Measurements from ENCODE around the gene SLC1A2.
"Not testable (repeated sequence)": the region's sequence is repeated elsewhere in the genome, so short reads cannot be mapped to it uniquely, and the experiment has no call there.

SLC1A2 gene

GRCh38 chr11:35231076-35231860, 188.1 kb downstream of the SLC1A2 start:
- in situ Hi-C loops (cut with MboI; ENCODE audit: low sequenced_read_pairs) = no loop called here

GRCh38 chr11:35230388-35230787, 189.0 kb downstream of the SLC1A2 start:
- in situ Hi-C loops (cut with MboI; ENCODE audit: low sequenced_read_pairs) = no loop called here

DNA sequence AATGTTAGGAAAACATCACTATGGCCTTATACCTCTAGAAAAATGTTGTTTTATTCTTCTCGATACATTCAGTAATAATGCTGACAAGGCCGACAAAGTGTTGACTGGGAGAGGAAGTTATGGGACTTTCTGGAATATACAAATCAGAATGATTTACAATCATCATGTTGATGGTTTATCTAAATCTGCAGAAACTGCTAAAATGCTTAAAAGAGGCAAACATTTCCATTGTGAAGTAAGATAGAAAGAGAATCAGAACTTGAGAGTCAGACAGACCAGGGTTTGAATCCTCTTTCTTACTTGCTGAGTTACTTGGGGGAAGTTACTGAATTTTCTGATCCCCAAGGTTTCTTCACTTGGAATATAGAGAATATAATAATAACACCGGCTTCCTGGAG, 191.0 kb downstream of the SLC1A2 start:
- in situ Hi-C loops (cut with MboI; ENCODE audit: low sequenced_read_pairs) = no loop called here

GRCh38 chr11:35227576-35228327, 191.6 kb downstream of the SLC1A2 start:
- in situ Hi-C loops (cut with MboI; ENCODE audit: low sequenced_read_pairs) = no loop called here

GRCh38 chr11:35226756-35227155, 192.6 kb downstream of the SLC1A2 start:
- in situ Hi-C loops (cut with MboI; ENCODE audit: low sequenced_read_pairs) = not testable (repeated sequence)

DNA sequence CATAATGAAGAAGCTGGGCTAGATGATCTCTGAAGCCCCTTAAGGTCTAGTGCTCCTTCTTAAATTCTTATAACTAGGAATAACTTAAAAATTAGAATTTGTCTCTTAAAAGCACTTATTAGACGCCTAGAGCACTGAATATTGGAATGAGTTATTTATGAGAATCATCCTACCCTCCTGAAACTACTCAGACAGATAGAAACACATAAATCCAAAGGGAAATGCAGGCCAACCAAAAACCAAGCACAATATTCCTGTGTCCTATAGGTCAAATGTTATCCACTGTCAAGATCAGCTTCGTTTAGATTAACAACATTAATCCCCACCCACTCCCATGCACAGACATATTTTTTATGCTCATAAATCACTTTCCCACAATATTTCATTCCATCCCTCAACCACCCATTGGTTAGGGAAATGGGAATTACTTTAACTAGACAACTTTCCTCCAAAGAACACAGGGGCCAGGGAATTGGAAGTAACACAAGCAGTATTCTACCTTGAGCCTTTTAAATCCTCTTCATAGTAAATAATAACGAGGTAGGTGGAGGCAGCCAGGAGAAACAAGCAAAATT, 193.3 kb downstream of the SLC1A2 start:
- in situ Hi-C loops (cut with MboI; ENCODE audit: low sequenced_read_pairs) = no loop called here

DNA sequence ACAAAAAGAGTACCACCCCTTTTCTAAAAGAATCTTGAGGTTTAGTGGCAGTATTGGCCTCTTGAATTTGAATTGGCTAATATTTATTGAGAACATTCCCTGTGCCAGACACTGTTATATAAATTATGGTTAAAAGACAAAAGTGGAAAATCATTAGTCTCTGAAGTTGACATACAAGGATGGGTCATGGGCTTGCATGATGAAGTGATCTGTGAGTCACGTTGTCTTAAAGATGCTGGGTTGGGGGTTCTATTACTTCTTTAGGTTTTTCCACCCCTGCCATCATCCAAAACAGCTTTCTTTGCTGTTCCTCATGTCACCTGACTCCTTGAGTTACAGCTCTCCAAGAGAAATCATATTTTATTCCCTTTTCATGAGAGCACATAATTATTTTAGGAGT, 195.4 kb downstream of the SLC1A2 start:
- in situ Hi-C loops (cut with MboI; ENCODE audit: low sequenced_read_pairs) = no loop called here

DNA sequence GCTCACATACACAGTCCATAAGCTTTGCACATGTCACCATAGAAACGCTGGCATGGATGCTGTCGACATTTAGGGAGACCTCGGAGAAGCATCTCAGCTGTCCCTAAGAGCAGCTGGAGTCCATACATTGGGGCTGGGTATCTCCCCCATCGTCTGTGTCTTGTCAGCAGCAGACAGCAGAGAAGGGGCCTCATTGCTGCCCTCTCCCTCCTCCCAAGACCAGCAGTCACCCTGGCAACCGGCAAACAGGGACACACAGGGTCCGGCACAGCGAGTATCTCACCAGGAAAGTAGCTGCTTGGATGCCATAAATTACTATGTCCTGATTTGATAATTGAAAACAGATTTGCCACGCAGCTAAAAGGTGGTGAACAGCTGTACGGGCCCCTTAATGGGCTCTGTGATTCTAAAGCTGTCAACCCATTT, 196.0 kb downstream of the SLC1A2 start:
- in situ Hi-C loops (cut with MboI; ENCODE audit: low sequenced_read_pairs) = no loop called here

- in situ Hi-C loops (cut with MboI; ENCODE audit: low sequenced_read_pairs) = no loop called here
Observed at GRCh38 chr11:35218956-35219355, 200.4 kb downstream of the SLC1A2 start.

DNA sequence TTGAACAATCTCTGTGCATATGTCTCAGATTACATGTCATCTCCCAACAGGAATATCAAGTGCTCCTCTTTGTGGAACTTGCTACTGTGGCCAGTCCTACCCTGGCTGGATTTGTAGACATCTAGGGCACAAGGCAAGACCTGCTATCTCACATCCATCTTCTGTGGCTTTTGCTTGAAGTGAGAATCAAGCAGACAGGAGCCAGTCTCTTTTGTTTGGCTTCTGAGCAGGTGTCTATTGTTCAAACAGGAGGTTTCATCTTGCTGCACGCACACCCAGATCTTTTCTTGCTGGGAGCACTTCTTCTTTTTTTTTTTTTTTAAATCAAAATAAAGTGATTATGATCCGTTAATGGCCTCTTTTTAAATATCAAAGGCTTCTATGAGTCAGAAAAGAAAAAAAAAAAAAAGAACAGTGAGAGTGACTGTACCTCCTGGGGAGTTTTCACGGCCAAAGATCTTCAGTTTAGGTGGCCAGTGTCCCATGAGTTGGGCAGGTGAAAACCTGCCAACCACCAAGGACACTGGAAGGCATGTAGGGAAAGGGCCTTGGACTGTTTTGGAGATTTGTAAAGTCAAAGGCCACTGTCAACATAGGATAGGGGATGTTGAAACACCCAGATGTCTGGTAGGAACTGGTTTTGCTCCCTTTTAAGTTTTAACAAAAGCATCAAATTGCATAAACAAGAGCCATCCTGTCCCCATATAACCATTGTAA, 202.2 kb downstream of the SLC1A2 start:
- in situ Hi-C loops (cut with MboI; ENCODE audit: low sequenced_read_pairs) = no loop called here

DNA sequence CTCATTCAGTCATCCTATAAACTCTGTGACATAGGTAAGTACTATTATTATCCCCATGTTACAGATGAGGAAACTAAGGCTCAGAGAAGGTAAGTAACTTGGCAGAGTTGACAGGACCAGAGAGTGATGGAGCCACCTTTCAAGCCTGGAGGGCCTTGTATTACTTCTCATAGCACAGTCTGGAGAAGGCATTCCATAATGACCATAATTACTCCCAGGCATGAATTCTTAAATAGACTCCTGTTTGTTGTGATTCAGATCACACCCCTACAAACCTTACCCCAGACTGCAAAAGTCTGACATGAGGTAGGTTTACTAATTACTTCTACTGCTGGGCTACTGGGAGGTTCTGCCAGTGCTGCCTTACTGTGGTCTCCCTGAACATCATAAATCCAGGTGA, 203.4 kb downstream of the SLC1A2 start:
- in situ Hi-C loops (cut with MboI; ENCODE audit: low sequenced_read_pairs) = no loop called here

DNA sequence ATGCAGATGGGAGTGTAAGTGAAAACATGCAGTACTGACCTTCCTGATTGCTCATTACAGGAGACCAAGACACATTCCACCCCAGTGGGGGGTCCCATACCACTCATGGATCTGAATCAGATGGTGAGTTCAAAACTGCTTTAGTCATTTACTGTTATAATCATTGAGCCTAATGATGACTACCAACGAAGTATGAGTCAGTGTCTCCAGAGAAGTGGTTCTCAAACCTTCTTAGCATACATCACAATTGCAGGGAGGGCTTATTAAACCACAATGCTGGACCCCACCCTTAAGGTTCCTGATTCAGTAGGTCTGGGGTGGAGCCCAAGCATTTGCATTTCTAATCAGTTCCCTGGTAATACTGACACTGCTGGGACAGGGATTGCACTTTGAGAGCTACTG, 204.6 kb downstream of the SLC1A2 start:
- in situ Hi-C loops (cut with MboI; ENCODE audit: low sequenced_read_pairs) = no loop called here

GRCh38 chr11:35214226-35214770, 205.1 kb downstream of the SLC1A2 start:
- in situ Hi-C loops (cut with MboI; ENCODE audit: low sequenced_read_pairs) = no loop called here

DNA sequence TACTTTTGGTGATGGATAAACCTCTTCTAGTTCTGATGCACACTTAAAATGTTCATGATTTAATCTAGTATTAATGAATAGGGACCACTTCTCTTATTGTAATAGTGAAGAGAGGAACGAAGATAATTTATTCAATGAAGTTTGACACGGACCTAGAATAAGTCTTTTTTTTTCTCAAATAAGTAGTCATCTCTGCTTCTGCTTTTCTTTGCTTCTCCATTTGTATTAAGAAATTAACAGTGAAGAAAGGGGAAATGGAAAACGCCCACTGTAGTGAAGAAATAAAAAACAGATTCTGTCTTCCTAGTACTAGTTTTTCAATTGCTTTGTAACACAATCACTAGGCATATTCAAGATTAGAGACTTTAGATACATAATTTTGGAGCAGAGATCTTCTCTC, 207.4 kb downstream of the SLC1A2 start:
- in situ Hi-C loops (cut with MboI; ENCODE audit: low sequenced_read_pairs) = no loop called here

DNA sequence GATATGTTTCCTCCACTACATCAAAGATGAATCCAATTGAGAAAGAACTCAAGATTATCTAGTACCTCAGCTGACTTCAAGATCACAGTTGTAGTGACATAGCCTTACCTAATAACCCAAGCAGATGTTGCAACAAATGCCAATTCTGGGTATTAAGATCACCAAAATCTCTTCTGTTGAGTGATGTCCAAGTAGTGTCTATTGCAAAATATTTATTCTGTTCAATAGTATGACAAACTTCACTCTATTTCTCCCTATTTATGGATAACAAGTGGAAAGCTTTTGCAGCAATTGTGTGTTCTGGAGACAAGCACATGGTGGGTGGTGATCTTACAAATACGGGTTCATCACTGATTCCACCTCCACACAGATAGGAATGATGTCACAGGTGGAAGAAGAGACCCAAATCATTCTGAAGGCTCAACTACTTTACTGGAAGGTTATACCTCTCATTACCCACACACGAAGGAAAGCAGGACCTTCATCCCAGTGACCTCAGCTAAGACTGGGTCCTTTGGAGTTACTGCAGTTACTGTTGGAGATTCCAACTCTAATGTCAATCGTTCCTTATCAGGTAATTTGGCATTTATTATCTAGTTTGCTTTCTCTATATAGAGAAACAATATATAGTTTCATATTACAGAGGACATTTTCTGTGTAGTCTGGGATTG, 208.3 kb downstream of the SLC1A2 start:
- in situ Hi-C loops (cut with MboI; ENCODE audit: low sequenced_read_pairs) = no loop called here

- in situ Hi-C loops (cut with MboI; ENCODE audit: low sequenced_read_pairs) = no loop called here
Observed at GRCh38 chr11:35208795-35209194, 210.6 kb downstream of the SLC1A2 start.

DNA sequence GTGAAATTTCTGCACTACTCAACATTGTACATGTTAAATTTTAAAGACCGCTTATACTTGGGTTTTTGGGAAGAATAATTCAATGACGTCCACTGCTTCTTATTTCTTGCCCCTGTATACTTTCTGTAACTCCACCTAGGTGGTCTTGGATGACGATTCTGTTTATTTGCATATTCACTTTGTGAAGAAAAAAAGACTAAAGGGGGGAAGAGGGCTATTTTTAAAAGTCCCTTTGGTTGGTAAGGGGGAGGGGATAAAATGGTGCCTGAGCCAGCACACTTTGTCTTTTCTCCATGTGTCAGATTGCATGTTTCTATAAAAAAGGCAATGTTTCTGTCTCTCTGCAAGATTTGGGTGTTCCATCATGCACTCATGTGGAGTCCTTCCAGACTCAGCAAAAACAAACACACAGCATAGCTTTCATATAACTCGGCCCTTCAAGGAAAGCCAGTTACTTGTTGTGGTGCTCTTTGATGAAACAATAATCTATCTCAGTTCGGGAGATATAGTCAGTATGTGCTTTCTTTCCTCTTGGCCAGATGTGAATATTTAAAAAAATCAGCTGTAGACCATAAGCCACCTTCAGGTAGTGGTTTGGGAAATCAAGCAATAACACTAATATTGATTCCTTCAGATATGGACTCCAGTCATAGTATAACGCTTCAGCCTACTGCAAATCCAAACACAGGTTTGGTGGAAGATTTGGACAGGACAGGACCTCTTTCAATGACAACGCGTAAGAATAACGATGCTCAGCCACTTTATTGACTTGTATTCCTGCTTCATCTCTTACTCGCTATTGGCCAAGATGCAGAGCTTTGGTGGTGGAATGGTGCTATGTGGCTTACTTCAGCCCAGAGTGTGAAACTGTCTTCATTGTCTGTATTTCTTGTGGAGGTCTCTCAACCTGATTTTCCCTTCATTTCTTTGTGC, 211.6 kb downstream of the SLC1A2 start:
- in situ Hi-C loops (cut with MboI; ENCODE audit: low sequenced_read_pairs) = no loop called here

GRCh38 chr11:35206616-35207015, 212.7 kb downstream of the SLC1A2 start:
- in situ Hi-C loops (cut with MboI; ENCODE audit: low sequenced_read_pairs) = no loop called here

DNA sequence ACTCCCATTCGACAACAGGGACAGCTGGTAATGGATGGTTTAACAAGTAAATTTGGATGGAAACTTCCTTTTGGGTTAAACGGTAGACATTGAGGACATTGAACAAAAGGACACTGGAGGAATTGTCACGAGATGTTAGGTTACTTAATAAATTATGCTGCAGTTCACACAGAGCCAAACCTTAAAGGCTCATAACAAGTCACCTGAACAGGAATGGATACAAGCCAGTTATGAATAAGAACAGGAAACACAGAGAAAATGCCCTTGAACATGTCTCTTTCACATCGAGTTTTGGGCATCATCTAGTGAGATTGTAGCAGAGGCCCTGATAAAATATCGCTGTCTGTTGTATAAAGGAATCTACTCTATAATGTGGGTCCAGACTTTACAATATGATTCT, 214.7 kb downstream of the SLC1A2 start:
- in situ Hi-C loops (cut with MboI; ENCODE audit: low sequenced_read_pairs) = no loop called here

Data from hTERT RPE-1 (cell line).